HepG2 (cell line): ENCODE data around the gene FGF19. TPM values are rescaled to one million over a fixed set of nuclear protein-coding genes. Genes with fewer than 3 reads are reported as not detected.

Experiments used
- CBX5 ChIP-seq: sonication (generic); formaldehyde crosslinking; IDR thresholded peaks from 2 replicates; pipeline ENCODE4 v1.4.0; 2020; ENCODE audit warnings: missing genetic modification reagents, borderline replicate concordance
- GABPB1 ChIP-seq: IDR thresholded peaks from 2 replicates; pipeline ENCODE4 v1.6.1; 2016; ENCODE audit warnings: mild to moderate bottlenecking, missing genetic modification reagents, moderate library complexity, missing compliant biosample characterization
- HNRNPK ChIP-seq: fragments of 200-400 bp; formaldehyde crosslinking; IDR thresholded peaks from 2 replicates; pipeline ENCODE4 v1.6.1; 2018; ENCODE audit warnings: low read length, low read depth, moderate library complexity, mild to moderate bottlenecking; ENCODE audit not compliant: poor library complexity, severe bottlenecking
- HOXA3 ChIP-seq: sonication (generic); formaldehyde crosslinking; IDR thresholded peaks from 2 replicates; pipeline ENCODE4 v1.5.0; 2020; ENCODE audit warnings: missing genetic modification reagents
- ISX ChIP-seq: sonication (generic); formaldehyde crosslinking; conservative IDR thresholded peaks from 2 replicates; pipeline ENCODE4 v1.5.0; 2020; ENCODE audit warnings: missing genetic modification reagents
- MEIS1 ChIP-seq: sonication (generic); formaldehyde crosslinking; IDR thresholded peaks from 2 replicates; pipeline ENCODE4 v1.9.0; 2021; ENCODE audit warnings: mild to moderate bottlenecking, missing genetic modification reagents, moderate library complexity, borderline replicate concordance
- MXI1 ChIP-seq: IDR thresholded peaks from 3 replicates; pipeline ENCODE4 v1.6.1; 2012; ENCODE audit warnings: low read depth, low read length, inconsistent platforms, borderline replicate concordance
- NFE2L1 ChIP-seq: sonication (generic); formaldehyde crosslinking; IDR thresholded peaks from 2 replicates; pipeline ENCODE4 v1.4.0; 2020; ENCODE audit warnings: missing genetic modification reagents, mild to moderate bottlenecking, borderline replicate concordance
- PHF20 ChIP-seq: sonication (generic); formaldehyde crosslinking; IDR thresholded peaks from 2 replicates; pipeline ENCODE4 v1.5.0; 2020; ENCODE audit warnings: mild to moderate bottlenecking, missing genetic modification reagents
- PHF8 ChIP-seq: sonication (generic); formaldehyde crosslinking; IDR thresholded peaks from 2 replicates; pipeline ENCODE4 v1.5.0; 2020; ENCODE audit warnings: missing genetic modification reagents
- SUZ12 ChIP-seq: fragments of 150-350 bp; IDR thresholded peaks from 2 replicates; pipeline ENCODE4 v1.6.1; 2014; ENCODE audit warnings: low read depth, low read length
- ZC3H4 ChIP-seq: sonication (generic); formaldehyde crosslinking; IDR thresholded peaks from 2 replicates; pipeline ENCODE4 v1.4.0; 2020; ENCODE audit warnings: missing genetic modification reagents, borderline replicate concordance
- ZFX ChIP-seq: sonication (generic); formaldehyde crosslinking; IDR thresholded peaks from 2 replicates; pipeline ENCODE4 v1.4.0; 2020; ENCODE audit warnings: mild to moderate bottlenecking, low read depth, missing genetic modification reagents, moderate library complexity
- ZMYM4 ChIP-seq: sonication (generic); formaldehyde crosslinking; IDR thresholded peaks from 2 replicates; pipeline ENCODE4 v1.8.1; 2023; ENCODE audit warnings: mild to moderate bottlenecking, missing genetic modification reagents
- ZNF232 ChIP-seq: sonication (generic); formaldehyde crosslinking; IDR thresholded peaks from 2 replicates; pipeline ENCODE4 v1.4.0; 2020; ENCODE audit warnings: missing genetic modification reagents, borderline replicate concordance
- ZNF253 ChIP-seq: sonication (generic); formaldehyde crosslinking; IDR thresholded peaks from 2 replicates; pipeline ENCODE4 v1.8.0; 2022; ENCODE audit warnings: mild to moderate bottlenecking, missing genetic modification reagents, borderline replicate concordance
- ZNF282 ChIP-seq: fragments of 450-650 bp; IDR thresholded peaks from 2 replicates; pipeline ENCODE4 v1.6.1; 2018; ENCODE audit not compliant: partially characterized antibody
- ZNF431 ChIP-seq: sonication (generic); formaldehyde crosslinking; IDR thresholded peaks from 2 replicates; pipeline ENCODE4 v1.9.0; 2022; ENCODE audit warnings: missing genetic modification reagents, low read depth, mild to moderate bottlenecking, borderline replicate concordance
- ZNF547 ChIP-seq: sonication (generic); formaldehyde crosslinking; IDR thresholded peaks from 2 replicates; pipeline ENCODE4 v1.5.1; 2020; ENCODE audit warnings: mild to moderate bottlenecking, missing genetic modification reagents
- ZNF652 ChIP-seq: IDR thresholded peaks from 2 replicates; pipeline ENCODE4 v1.6.1; 2016; ENCODE audit warnings: low read depth, borderline replicate concordance
- ZSCAN29 ChIP-seq: sonication (generic); formaldehyde crosslinking; conservative IDR thresholded peaks from 2 replicates; pipeline ENCODE4 v1.4.0; 2020; ENCODE audit warnings: mild to moderate bottlenecking, missing genetic modification reagents
- polyA plus RNA-seq, 8 experiments: library from polyadenylated mRNA; depleted of rRNA in 3 of 8; stranded (reverse) in 7 of 8; unstranded in 1 of 8; fragments of >200 nt; fragmentation: Illumina TruSeq in 4 of 8; extraction: Trizol in 4 of 8; gene quantifications; 2 replicates each; pipeline versions ENCODE4 v1.2.1 to v1.2.3, GENCODE V29; 2011 to 2016; ENCODE audit warnings: low read depth in 4 of 8, missing spikeins in 1 of 8, mixed read lengths in 1 of 8; ENCODE audit not compliant: insufficient read depth in 1 of 8
- total RNA-seq, 5 experiments: library from RNA; depleted of rRNA; stranded (reverse); fragments of >200 nt; fragmentation: Illumina TruSeq; extraction: Trizol; gene quantifications; 2 replicates each; pipeline ENCODE4 v1.2.3, GENCODE V29; 2016; ENCODE audit warnings: low read depth in 1 of 5
- TF ChIP-seq, protein P1 (sequence below): sonication (generic); formaldehyde crosslinking; IDR thresholded peaks from 2 replicates; pipeline ENCODE4 v1.4.0; 2020; ENCODE audit warnings: missing genetic modification reagents
- TF ChIP-seq, protein P2 (sequence below): sonication (generic); formaldehyde crosslinking; IDR thresholded peaks from 2 replicates; pipeline ENCODE4 v1.4.0; 2020; ENCODE audit warnings: mild to moderate bottlenecking, missing genetic modification reagents

FGF19 gene
- total and polyA plus RNA-seq, 2 of the 13 experiments (the other 11 are each of a cell fraction or from before 2014, with no cell fraction given): 0.07 TPM; not detected in 1

DNA sequence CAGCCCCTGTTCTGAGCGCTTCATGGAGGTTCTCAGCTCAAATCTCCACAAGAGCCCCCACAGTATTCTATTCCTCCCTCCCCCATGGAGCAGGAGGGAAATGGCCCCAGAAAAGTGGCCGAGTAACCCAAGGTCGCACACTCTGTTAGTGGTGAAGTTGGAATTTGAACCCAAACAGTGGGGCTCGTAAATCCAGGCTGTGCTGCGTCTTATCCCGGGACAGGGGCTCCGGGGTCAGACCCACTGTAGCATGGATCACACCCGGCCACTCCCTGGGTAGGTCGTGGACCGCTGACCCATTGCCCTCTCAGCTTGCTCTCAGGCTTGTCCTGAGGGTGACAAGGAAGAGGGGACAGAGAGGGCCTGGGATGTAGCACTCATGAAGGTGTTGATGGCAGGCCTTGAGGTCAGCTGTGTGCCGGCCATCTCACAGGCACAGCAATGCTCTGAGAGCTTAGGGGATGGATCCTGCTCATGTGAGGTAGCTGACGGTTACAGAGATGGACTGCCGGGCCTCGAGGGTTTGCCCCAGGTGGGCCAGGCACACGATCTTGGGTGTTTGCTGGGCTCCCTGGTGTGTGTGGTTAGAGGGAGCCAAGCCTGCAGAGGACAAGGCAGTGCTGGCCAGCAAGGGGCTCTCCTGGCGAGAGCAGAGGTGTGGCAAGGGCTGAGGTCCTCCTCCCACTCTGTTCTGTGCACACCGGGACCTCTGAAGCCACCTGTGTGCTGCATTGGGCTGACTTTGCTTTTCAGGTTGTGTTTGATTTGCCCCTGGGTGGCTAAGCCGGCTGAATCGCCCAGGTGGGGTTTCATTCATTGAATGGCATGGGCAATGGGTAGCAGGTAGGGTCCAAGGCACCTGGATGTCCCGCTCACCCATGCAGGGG is 2.3 kb upstream of the FGF19 start (continued):
- TF ChIP-seq MXI1: no peak
- TF ChIP-seq PHF20: no peak
- TF ChIP-seq ZNF232: no peak
- TF ChIP-seq MEIS1 (CRISPR knock-in tag): 0 out of 2 replicates have a peak, but pooled peaks have one; percentile 59
- 0 out of 2 replicates have a peak, but pooled peaks have one; percentile 38 for TF ChIP-seq ZNF547 (CRISPR knock-in tag)
- TF ChIP-seq ZSCAN29 (CRISPR knock-in tag): no peak
- TF ChIP-seq HOXA3 (CRISPR knock-in tag): peak; percentile 70; the same call in 1 of the 2 replicates
- no peak for TF ChIP-seq CBX5 (CRISPR knock-in tag)
- TF ChIP-seq ZMYM4: peak; percentile 67
- 0 out of 2 replicates have a peak, but pooled peaks have one; percentile 41 for TF ChIP-seq NFE2L1 (CRISPR knock-in tag)
- TF ChIP-seq ZC3H4: 0 out of 2 replicates have a peak, but pooled peaks have one; percentile 26
- no peak for TF ChIP-seq ZNF282
- no peak for TF ChIP-seq ZNF253 (CRISPR knock-in tag)
- no peak for TF ChIP-seq SUZ12
- no peak for TF ChIP-seq ZNF652 (CRISPR knock-in tag)
- no peak for TF ChIP-seq ISX (CRISPR knock-in tag)
- TF ChIP-seq, protein P1, sequence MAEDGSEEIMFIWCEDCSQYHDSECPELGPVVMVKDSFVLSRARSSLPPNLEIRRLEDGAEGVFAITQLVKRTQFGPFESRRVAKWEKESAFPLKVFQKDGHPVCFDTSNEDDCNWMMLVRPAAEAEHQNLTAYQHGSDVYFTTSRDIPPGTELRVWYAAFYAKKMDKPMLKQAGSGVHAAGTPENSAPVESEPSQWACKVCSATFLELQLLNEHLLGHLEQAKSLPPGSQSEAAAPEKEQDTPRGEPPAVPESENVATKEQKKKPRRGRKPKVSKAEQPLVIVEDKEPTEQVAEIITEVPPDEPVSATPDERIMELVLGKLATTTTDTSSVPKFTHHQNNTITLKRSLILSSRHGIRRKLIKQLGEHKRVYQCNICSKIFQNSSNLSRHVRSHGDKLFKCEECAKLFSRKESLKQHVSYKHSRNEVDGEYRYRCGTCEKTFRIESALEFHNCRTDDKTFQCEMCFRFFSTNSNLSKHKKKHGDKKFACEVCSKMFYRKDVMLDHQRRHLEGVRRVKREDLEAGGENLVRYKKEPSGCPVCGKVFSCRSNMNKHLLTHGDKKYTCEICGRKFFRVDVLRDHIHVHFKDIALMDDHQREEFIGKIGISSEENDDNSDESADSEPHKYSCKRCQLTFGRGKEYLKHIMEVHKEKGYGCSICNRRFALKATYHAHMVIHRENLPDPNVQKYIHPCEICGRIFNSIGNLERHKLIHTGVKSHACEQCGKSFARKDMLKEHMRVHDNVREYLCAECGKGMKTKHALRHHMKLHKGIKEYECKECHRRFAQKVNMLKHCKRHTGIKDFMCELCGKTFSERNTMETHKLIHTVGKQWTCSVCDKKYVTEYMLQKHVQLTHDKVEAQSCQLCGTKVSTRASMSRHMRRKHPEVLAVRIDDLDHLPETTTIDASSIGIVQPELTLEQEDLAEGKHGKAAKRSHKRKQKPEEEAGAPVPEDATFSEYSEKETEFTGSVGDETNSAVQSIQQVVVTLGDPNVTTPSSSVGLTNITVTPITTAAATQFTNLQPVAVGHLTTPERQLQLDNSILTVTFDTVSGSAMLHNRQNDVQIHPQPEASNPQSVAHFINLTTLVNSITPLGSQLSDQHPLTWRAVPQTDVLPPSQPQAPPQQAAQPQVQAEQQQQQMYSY (CRISPR knock-in tag): no peak
- TF ChIP-seq ZNF431: no peak
- peak; percentile 73 for TF ChIP-seq ZFX (CRISPR knock-in tag)
- TF ChIP-seq PHF8 (CRISPR knock-in tag): 0 out of 2 replicates have a peak, but pooled peaks have one; percentile 35
- TF ChIP-seq, protein P2, sequence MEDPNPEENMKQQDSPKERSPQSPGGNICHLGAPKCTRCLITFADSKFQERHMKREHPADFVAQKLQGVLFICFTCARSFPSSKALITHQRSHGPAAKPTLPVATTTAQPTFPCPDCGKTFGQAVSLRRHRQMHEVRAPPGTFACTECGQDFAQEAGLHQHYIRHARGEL: no peak
- no peak for TF ChIP-seq HNRNPK
- peak; percentile 27; the same call in 1 of the 2 replicates for TF ChIP-seq GABPB1 (CRISPR knock-in tag)
